ENCODE data around the gene FGFR2.

FGFR2 gene

GRCh38 chr10:121618906-121619305, 20.7 kb upstream of the FGFR2 start:
- no peak for DNase-seq

GRCh38 chr10:121617176-121617575, 18.9 kb upstream of the FGFR2 start:
- no peaks in the 10 kb centered on the region for H3K27me3 ChIP-seq
- H3K36me3 ChIP-seq, result no peaks in the 10 kb centered on the region
- no peak overlapping the region for H3K4me3 ChIP-seq (ENCODE audit: low read depth, low read length)
- no peak for TF ChIP-seq CTCF (IDR thresholded peaks at IDR 0.05; ENCODE audit: low read depth, low read length)
- no peaks in the 10 kb centered on the region for H3K4me1 ChIP-seq
- no peaks in the 10 kb centered on the region; the same call in 1 of the 2 replicates for H3K9me3 ChIP-seq
- DNase-seq, result no peak

More at GRCh38 chr10:121618906-121619305, 20.7 kb upstream of the FGFR2 start:
- Histone ChIP-seq H3K9me3 (no peaks in the 10 kb centered on the region; the same call in 1 of the 2 replicates), H3K4me1 (no peaks in the 10 kb centered on the region), H3K27me3 (no peaks in the 10 kb centered on the region), H3K4me3 (ENCODE audit: low read depth, low read length) (no peak overlapping the region), H3K36me3 (no peaks in the 10 kb centered on the region)
- no peak for TF ChIP-seq CTCF (IDR thresholded peaks at IDR 0.05; ENCODE audit: low read depth, low read length)

DNA sequence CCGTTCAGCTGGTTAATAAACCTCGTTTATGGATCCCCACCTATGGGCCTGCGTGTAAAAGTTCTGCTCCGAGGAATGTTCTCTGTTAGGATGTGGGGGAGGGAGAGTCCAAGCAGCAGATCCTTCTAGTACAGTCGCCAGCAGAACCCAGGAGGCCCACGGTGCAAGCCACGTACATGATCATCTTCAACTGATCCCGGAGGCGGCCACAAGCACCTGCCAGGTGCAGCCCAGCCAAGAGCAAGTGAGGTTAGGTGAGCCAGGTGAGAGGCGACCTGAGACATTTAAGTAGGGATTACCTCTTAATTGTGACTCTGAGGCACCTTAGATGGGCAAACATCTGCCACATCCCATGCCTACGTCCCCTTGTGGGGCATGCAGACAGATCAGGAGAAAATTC, 18.0 kb upstream of the FGFR2 start:
- Histone ChIP-seq H3K36me3 (no peaks in the 10 kb centered on the region), H3K4me1 (no peaks in the 10 kb centered on the region), H3K4me3 (ENCODE audit: low read depth, low read length) (no peak overlapping the region), H3K27me3 (no peaks in the 10 kb centered on the region), H3K9me3 (no peaks in the 10 kb centered on the region; the same call in 1 of the 2 replicates)
- no peak for DNase-seq
- TF ChIP-seq CTCF (IDR thresholded peaks at IDR 0.05; ENCODE audit: low read depth, low read length), result no peak

DNA sequence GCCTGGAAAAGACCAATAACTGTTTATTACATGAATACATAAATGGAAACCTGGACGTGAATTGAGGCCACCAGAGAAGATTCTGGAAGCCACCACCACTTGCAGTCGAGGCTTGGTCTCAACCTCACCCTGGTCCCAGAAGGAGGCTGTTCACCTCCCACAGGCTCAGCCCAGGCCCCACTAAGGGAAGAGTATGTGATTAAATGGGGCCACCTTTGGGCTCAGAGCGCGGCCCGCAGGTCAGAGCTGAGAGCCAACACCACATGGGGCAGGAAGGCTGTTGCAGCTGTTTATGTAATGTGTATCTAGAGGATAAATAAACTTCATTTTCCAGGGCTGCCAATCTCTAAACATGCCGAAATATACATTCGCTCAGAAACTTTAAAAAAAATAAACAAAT, 17.6 kb upstream of the FGFR2 start:
- Histone ChIP-seq H3K27me3 (no peaks in the 10 kb centered on the region), H3K36me3 (no peaks in the 10 kb centered on the region), H3K4me3 (ENCODE audit: low read depth, low read length) (no peak overlapping the region), H3K4me1 (no peaks in the 10 kb centered on the region), H3K9me3 (no peaks in the 10 kb centered on the region; the same call in 1 of the 2 replicates)
- no peak for TF ChIP-seq CTCF (IDR thresholded peaks at IDR 0.05; ENCODE audit: low read depth, low read length)
- DNase-seq, result no peak

DNA sequence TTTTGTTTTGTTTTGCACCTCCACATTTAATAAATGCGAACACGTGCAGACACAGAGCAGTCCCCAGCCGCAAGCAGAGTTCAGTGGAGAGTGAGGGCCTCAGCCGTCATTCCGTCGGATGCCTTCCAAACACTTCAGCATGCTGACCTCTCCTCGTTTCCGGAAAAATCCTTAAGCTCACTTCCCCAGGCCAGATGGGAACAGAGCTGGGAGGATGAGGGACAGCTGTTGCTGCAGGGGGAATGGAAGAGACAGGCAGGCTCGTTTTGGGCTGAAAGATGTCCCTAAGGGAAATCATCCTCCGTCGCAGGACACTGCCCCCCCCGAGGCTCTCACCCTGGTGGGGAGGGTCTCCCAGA, 17.2 kb upstream of the FGFR2 start:
- H3K27me3 ChIP-seq, result no peaks in the 10 kb centered on the region
- no peaks in the 10 kb centered on the region for H3K4me1 ChIP-seq

More for the DNA sequence above, 17.2 kb upstream of the FGFR2 start:
- Histone ChIP-seq H3K9me3 (no peaks in the 10 kb centered on the region; the same call in 1 of the 2 replicates), H3K4me3 (ENCODE audit: low read depth, low read length) (no peak overlapping the region), H3K36me3 (no peaks in the 10 kb centered on the region)
- DNase-seq, result no peak
- no peak for TF ChIP-seq CTCF (IDR thresholded peaks at IDR 0.05; ENCODE audit: low read depth, low read length)

Data from BE2C (cell line).